A172 (cell line): ENCODE data around the gene PRR5L. TPM values are rescaled to one million over a fixed set of nuclear protein-coding genes. Genes with fewer than 3 reads are reported as not detected.
A peak's percentile ranks its signal among the peaks of the same experiment; 100 is the strongest.

ENCODE experiments used
- DNase-seq: peaks from one replicate; pipeline ENCODE4 v3.0.0-alpha.2; 2015; ENCODE audit warnings: low spot score
- total RNA-seq: library from RNA; depleted of rRNA; stranded (reverse); fragments of >200 nt; shearing (Covaris generic); gene quantifications from 2 replicates; pipeline ENCODE4 v1.2.3, GENCODE V29; 2014; rRNA removed

Gene PRR5L, protein sequence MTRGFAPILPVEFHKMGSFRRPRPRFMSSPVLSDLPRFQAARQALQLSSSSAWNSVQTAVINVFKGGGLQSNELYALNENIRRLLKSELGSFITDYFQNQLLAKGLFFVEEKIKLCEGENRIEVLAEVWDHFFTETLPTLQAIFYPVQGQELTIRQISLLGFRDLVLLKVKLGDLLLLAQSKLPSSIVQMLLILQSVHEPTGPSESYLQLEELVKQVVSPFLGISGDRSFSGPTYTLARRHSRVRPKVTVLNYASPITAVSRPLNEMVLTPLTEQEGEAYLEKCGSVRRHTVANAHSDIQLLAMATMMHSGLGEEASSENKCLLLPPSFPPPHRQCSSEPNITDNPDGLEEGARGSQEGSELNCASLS
- 2.5 and 5.3 TPM in 2 replicates for total RNA-seq

DNA sequence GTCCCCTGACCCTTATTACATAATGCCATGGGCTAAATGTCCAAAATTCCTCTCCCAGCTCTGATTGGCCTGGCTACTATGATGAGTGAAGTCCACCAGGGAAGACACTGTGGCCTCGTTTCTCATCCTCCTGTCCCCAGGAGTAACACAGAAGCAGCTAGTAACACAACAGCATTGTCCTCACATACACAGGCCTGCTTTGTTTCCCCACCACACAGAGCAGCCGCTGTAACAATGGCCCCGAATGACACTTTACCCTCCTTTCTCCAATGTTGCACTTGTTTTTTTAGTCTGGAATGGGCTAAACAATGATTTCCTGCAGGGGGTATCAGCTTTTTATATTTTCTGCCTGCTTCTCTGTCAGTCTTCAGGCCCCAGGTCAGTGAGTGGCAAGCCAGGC lies at the start of gene PRR5L:
PRR5L (plus strand) TSS at position 363 of the 400 bp plus-strand sequence. CDS start 104,834 bp downstream, outside the sequence.
- no peak for DNase-seq

DNA sequence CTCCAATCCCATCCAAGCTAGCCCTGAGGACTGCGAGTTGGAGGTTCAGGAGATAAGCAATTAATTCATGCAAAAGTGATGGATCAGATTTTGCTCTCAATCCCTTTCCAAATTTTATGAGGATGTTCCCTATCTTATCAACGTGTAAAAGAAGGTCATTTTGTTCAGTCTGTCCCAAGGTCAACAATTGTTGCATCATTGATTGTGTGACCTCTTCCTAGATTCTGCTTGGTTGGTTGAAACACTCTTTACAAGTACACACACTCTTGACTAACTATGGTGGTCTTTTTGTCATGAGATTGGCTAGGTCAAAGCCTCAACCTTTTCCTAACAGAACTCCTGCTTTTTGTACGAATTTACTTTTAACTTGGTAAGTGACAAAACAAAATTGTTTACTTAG lies 48.6 kb upstream of the PRR5L start:
- no peak for DNase-seq

DNA sequence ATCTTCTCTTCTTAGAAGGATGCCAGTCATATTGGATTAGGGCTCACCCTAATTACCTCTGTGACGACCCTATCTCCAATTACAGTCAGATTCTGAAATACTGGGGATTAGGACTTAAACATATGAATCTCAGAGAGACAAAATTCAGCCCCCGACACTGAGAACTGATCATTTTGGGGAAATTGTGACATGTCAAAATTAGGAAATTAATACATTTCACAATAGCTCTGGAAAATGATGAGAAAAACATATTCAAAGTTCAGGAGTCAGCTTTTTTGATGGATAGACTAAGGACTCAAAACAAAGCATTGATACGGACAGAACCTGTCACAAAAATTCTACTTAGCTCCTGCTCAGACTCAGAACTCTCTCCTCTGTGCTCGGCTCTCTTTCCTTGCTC lies 47.7 kb upstream of the PRR5L start:
- no peak for DNase-seq

DNA sequence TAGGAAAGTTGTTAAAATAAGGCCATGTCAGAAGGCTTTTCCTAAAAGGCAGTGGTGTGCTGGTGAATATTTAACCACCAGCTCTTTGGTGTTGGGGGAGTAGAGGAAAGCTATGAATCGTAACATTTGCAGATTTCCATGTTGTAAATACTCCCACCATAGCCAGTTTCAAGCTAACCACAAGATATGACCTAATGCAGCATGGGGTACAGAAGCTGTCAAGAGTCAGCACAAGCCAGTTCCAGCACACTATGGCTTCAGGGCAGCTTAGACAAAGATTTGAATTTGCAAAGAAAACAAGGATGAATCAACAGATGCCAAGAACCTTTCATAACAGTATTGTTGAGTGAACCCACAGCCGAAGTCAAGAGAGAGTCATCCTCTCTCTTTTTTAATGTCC lies 46.8 kb upstream of the PRR5L start:
- DNase-seq, result peak; percentile 48

DNA sequence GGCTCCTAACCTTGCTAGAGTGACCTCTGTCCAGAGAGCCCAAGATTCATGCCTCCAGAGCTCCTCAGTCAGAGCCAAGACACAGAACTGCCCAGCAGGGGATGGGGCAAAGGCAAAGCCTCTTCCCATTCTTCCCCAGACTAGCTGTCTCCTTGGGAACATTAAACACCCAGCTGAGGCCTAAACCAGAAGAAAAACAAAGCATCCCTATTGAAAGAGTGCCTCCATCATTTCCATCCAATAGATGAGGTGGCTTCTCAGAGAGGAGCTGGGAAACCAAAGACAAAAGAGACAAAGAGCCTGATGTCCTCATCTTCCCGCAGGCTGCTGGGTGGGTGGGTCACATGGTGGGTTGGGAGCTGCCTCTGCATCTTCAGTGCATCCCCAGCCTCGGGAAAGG lies 44.3 kb upstream of the PRR5L start:
- no peak for DNase-seq

DNA sequence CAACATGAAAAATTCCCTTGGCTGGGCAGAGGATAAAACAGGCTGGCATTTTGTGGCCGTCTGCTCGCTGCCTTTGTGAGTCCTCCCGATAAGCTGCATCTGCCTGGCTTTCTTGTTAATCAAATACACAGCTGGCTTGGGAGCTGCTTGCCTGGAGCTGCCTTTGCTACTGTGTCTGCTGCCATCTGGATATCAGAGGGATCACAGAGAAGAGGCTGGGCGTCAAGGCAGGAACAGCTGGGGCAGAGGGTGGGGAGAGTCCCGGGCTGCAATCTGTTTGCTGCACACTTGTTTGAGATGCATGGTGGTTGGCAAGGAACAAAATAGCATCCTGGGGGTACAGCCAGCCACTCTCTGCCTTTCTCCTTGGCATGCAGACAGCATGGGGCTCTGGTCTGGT lies 42.9 kb upstream of the PRR5L start:
- DNase-seq, result no peak

DNA sequence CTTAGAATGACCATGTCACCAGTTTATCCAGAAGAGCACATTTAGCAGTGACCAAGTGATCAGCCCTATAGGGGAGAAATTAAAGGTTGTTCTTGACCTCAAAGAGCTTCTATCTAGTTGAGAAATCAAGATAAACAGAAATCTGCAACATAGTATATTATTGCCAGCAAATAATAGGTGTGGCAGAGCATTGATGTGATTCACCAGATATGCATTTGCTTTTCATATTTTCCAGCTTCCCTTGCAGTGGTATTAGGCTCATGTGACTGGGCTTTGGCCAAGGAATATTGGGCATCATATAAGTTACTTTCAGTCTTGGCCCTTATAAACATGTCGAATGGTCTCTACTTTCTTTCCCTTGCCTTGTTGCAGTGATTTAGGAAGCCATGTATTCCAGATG lies 41.4 kb upstream of the PRR5L start:
- peak; percentile 39 for DNase-seq

DNA sequence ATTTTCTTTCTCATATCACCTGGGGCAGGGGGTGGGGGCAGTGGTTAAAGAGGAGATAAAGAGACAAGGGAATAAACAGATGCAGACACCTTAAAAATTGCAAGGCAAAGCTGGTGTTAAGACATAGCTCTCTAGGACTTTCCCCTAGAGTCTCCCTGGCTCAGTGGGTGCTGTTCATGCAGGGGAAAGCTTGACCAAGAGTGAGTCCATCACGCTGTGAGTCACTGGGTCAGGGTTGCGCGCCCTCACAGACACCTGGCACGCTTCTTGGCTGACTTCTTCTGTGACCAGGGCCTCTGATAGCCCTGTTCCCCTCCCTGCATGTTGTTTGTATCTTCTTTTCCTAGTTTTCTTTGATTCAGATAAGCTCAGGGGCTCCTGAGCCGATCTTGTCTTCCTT lies 38.7 kb upstream of the PRR5L start:
- DNase-seq, result peak; percentile 53

DNA sequence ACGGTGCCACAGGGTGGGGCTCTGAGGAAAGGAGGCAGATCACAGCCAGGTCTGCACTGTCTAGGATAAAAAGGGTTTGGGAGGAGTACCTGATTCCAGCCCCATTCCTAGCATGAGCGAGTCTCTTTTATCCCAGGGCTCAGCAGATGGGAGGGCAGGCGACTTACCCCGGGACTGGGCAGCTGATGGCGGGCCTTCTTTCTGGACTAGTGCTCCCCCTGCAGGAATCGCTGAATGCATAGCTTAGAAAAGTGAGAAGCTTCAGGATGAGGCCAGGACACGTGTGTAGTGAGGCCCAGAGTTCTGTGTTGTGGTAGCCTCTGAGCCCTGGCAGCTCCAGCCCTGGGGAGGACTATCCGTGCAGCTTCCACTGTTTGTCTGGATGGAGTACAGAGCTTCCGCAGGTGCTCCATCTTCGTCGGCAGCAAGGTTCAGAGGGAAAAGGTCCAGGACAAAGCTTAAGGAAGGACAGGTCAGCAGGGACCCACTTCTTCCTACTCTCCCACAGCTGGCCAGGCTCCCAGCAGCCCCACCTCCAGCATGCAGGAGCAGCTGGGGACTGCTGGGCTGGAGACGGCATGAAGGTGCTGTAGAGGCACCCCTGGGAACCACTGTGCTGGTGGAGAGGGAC lies 37.2 kb upstream of the PRR5L start:
- DNase-seq, result peak; percentile 66

DNA sequence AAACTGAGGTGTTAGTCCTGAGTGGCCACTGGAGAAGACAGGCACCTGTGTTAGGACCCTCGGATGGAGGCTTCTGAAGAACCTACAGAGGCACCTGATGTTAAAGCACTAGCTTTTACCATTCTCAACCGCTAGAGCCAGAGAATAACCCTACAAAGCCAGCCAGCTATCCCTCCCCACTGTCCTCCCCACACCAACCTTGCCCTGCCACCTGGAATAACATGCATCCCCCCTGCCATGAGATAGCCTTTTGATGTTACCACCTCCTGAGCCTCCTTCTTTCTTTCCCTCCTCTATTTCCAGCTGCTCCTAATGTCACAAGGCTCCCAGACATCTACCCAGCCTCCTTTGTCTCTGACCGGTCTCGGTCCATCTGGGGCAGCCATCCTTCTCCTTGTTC lies 35.0 kb upstream of the PRR5L start:
- DNase-seq, result no peak

DNA sequence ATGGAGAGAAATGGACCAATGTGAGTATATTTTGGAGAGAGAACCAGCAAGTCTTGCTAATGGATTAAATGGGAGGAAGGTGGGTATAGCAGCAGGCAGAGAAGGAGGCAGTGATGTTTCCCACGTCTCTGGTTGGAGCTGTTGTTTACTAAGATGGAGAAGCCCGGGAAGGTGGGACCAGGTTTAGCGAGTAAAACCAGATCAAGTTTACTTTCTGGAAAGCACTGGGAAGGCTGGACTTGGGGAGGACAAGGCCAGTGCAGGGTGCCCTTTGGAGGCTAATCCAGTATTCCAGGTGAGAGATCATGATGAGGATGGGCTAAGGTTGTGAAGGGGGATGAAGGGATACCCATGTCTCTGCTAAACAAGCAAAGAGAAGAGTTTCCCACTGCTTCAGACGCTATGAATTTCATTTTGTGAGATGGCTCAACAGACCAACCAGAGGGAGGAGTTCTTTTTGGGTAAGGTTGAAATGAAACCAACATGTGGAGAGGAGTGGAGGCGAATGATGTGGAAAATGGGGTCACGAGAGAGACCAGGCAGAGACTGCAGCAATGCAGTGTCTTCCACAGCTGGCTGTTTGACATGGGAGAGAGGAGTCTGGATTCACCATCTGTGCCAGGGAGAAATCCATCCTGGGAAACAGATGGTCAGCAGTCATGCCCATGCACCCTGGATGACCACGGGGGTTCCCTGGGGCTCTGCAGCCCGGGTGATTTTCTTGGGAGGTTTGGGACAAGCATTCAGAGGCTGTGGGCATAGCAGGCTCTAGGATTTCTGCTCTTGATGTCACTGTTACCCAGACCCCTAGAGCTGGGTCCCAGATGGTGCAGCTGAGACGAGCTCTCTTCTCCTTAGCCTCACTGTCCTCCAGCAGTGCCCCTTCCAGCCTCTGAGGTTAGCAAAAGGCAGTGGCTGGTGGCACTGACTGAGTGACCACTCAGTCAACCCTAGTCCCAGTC lies 31.8 kb upstream of the PRR5L start:
- DNase-seq, result no peak

DNA sequence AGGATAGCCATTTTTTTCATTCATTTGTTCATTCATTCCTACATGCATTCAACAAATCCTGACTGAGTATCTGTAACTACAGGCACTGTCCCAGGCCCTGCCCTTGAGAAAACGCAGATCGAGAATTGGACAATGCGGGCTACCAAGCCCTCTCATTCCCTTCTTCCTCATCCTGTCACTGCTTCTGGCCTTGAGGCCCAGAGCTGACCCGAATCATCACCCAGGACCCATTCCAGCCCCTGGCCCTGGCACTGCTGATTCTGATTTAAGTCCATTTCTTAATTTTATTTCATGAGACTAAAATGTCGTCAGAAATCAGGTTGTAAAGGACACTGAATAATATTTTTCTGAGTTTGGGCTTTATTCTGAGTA lies 31.1 kb upstream of the PRR5L start:
- DNase-seq, result no peak

DNA sequence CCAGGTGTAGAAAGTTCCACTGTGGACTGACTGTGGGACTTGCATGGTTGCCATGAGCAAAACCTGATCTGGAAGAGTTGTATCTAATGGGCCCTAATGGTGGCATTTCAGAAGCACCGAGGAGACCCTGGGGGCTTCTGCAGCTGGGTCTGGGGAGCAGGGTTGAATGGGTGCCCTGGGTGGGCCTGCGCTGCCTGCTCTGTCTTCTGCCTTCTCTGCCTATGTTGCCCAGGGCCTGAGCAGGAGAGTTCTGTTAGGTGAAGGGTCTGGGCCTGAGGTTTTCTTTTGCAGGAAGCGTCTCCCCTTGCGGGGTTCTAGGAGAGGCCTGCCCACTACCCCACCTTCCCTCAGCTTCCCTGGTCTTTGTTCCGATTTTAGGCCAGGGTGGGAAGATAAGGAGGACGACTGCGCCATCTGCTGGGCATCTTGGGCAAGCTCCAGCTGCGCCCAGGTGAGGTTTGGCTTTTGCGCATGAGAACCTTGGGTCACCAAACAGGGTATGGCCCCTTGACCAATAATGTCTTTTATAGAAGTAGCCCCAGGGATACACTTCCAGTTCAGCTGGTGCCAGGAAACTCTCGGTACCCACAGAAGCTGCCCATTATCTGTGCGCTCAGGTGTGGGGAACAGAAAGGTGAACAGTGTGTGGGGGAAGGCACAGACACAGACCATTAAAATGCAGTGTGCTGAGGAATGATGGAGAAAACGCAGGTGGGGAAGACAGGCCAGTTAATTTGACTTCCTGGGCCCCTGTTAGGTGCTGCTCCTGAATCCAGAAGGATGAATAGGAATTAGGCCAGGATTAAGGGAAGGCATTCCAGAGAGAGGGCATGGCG lies 30.1 kb upstream of the PRR5L start:
- peak; percentile 51 for DNase-seq

DNA sequence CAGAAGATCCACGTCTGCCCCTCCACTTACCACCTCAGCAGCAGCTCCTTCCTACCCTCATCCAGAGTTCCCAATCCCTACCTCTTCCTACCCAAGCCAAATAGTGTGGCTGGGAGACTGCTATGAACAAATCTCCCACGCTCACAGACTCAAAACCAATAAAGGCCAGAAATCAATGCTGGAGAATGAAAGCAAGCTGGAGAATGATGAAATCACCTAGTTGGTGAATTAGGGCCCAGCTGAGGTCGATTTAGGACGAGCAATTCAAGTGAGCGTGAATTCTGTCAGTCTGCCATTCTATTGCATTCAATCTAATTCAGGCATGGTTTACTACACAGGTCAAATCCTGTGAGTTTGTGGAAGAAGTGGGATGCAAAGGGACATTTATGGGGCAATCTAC lies 29.3 kb upstream of the PRR5L start:
- DNase-seq, result no peak

DNA sequence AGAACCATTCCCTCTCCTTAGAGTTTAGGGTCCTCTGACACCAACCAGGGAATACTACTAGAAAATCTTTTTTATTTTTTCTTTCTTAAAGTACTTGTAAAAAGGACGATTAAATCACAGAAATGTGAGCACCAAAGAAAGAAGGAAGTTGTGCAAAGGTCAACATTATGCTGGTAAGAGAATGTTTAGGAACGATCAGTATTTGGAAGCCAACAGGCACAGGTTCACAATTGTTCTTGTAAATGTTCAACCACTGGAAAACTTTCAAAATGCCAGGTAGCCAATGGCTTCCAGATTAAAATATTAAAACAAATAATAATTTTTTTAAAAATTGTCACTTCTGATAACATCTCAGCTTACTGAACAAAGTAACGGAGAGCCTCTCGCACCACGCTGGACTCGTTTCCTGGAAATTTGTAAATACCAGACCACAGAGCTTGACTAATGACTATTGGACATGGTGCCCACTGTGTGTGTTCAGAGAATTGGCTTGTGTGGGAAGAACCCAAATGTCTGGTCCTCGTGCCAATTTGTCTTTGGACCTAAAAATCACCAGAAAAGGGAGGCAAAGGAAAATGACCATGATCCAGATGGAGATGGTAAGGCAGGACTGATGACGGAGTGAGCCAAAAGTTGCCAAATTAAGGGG lies 27.6 kb upstream of the PRR5L start:
- no peak for DNase-seq

DNA sequence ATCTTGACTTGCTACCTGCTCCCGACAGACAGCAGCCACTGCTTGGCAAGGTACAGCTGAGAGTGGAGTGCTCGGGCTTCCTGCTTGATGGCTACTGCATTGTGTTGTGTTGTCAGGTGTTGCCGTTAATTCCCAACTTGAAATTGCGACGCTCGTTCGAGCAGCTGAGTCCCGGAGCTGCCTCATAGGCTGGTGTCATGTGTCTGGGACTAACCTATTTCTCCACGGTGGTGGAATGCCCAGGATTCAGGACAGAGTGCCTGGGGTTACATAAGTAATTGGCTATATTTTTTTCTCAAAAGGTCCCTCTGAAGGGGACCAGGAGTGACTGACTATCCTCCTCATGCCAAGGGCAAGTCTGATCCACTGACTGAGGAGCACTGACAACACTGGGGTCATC lies 25.4 kb upstream of the PRR5L start:
- DNase-seq, result no peak

DNA sequence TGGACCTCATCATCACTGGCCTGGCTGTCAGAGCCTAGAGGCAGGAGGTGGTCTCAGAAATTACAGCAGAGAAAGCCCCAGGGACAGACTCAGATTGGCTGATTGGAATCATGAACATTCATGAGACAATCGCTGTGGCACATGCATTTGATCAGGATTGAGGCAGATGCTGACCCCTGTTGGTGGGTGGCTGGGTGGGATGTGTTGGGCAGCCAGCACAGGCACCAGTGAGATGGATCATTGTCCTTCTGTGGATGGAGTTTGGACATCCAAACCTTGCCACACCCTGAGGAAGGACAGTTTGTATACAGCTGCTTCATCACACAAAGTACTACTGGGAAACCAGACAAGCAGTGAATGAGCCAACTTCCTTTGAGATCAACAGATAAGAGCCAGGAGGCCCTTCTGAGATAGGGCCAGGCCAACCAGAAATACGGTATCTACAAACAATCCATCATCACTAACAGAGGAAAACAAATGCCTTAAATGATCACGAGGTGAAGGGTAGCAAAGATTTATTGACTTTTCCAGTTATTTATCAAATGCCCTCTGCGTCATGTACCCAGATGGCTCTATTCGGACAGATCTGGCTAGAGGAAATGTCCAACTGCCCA lies 24.2 kb upstream of the PRR5L start:
- no peak for DNase-seq

DNA sequence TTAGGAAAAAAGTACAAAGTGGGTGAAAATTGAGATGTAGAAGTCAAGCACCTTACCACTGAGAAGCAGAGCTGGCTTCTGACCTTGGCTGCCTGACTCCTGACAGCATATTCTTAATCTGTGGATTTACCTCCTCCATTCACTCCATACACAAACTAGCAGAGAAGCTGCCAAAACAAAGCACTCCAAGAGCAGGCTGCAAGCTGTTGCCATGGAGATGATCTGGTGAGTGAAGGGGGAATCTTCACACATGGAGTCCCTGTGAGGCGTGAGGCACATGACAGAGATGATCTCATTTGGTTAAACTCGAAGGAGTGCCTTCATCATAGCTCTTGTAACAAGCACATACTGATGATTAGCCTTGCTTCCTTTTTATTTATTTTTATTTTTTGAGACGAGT lies 23.0 kb upstream of the PRR5L start:
- DNase-seq, result no peak

DNA sequence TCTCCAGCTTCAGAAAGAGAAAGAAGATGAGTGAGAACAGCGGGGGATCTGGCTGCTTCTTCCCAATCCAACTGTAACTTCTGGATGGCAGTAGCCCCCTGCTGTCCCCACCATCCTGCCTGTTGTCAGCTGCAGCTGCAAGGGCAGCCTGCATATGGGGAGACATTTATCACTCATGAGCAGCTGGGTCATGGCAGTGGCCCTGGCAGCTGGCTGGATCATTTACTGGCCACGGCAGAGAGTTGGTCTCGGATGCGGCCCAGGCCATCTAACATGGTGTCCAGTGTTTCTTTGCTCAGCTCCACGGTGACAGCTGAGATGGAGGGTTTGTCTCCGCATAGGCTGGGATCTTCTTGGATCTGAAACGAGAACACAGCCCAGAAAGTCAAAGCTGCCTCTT lies 21.7 kb upstream of the PRR5L start:
- no peak for DNase-seq

DNA sequence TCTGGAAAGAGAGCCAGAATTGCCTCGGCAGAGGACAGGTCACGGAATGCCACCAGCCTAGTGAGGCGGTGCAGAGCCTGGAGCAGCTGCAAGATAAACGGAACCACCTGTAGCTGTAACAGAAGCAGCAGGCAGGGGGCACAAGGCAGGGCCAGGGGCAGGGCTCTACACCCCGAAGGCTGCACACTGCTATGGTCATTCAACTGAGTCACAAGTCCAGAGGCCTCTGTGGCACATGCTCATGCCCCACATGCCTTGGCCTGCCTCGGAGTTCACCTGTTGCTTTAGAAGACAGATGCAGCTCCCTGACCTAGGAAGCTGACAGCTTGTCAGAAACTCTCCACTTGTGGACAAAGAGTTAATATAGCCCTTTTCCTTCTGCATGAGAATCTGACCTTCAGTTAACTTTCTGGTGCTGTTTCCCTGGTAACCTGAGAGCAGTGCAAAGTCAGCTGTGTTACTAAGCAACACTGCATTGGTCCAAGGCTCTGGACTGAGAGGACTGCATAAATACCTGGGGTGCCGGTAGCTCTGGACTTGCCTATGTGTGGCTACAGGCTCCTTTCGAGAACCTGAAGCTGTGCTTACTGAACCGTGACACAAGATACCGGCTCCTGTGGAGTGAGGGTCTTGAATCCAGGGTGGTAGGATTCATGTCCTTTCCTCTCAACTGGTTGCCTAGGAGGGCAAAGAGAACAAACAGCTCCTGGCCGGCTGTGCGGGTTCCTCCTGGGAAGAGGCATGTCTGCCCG lies 17.4 kb upstream of the PRR5L start:
- no peak for DNase-seq
